GM12878 (cell line): ENCODE data around the gene AGAP2. TPM values are rescaled to one million over a fixed set of nuclear protein-coding genes. Genes with fewer than 3 reads are reported as not detected.
A peak's percentile ranks its signal among the peaks of the same experiment; 100 is the strongest.

Source experiments
- ATAC-seq: fragments of 200-7000 bp; cut with Tn5 transposase; 3 replicates; pipeline ENCODE4 v1.9.1; 2020; ENCODE audit warnings: mild to moderate bottlenecking, moderate library complexity
- Bru-seq: library from RNA; stranded (reverse); fragments of 400-500 nt; gene quantifications from one replicate; lab custom pipeline; 2021; lab: Mats Ljungman, UMichigan
- BruChase-seq, 2 experiments: library from RNA; stranded (reverse); fragments of 400-500 nt; gene quantifications; one replicate each; lab custom pipeline; 2021; lab: Mats Ljungman, UMichigan
- BruUV-seq: library from RNA; stranded (reverse); fragments of 400-500 nt; replicated peaks from 2 replicates; lab custom pipeline; 2021; lab: Mats Ljungman, UMichigan
- CTCF ChIA-PET: fragments of 300-600 bp; sonication (Branson Sonifier 250); formaldehyde crosslinking; extraction: SDS; loops from one replicate; lab custom pipeline; 2021; ENCODE audit warnings: inconsistent platforms; lab: Yijun Ruan, JAX
- POLR2A ChIA-PET: fragments of 350-600 bp; formaldehyde crosslinking; extraction: SDS; loops from one replicate; lab custom pipeline; 2021; ENCODE audit warnings: inconsistent platforms; lab: Charles Lee
- RAD21 ChIA-PET: fragments of 300-600 bp; sonication (Branson Sonifier 250); formaldehyde crosslinking; loops from one replicate; lab custom pipeline; 2023; ENCODE audit warnings: antibody characterized with exemption; ENCODE audit not compliant: unreplicated experiment; lab: Charles Lee
- SMC1A ChIA-PET: fragments of 300-600 bp; sonication (Branson Sonifier 250); formaldehyde crosslinking; loops from one replicate; lab custom pipeline; 2023; ENCODE audit not compliant: unreplicated experiment, uncharacterized antibody; lab: Charles Lee
- DNase-seq: peaks from one replicate; pipeline ENCODE4 v3.0.0-alpha.2; 2011; ENCODE audit warnings: low read depth, low spot score
- FAIRE-seq: peaks from 3 replicates; lab custom pipeline; 2011; peaks lifted over from hg19 to GRCh38; lab: Jason Lieb, UNC
- H2AFZ ChIP-seq: 2 replicates; pipeline ENCODE4 v1.6.0; 2011; ENCODE audit warnings: low read depth, low read length, control low read depth; ENCODE audit not compliant: control insufficient read depth
- H3K27ac ChIP-seq: 2 replicates; pipeline ENCODE4 v1.5.1; 2011; ENCODE audit warnings: control low read depth; ENCODE audit not compliant: control insufficient read depth, insufficient read depth
- H3K27me3 ChIP-seq, 2 experiments: replicated peaks in 1 of 2; 2 replicates each; pipeline versions ENCODE4 v1.6.0 to v1.6.1; 2011; ENCODE audit warnings: low read length in 1 of 2; ENCODE audit not compliant: control insufficient read depth in 2 of 2, insufficient read depth in 2 of 2
- H3K36me3 ChIP-seq, 2 experiments: 2 replicates each; pipeline ENCODE4 v1.5.1; 2011; ENCODE audit warnings: low read length in 1 of 2; ENCODE audit not compliant: control insufficient read depth in 2 of 2, insufficient read depth in 2 of 2
- H3K4me1 ChIP-seq: 2 replicates; pipeline ENCODE4 v1.6.1; 2011; ENCODE audit warnings: mild to moderate bottlenecking, low read length, moderate library complexity, mixed read lengths; ENCODE audit not compliant: control insufficient read depth, insufficient read depth
- H3K4me2 ChIP-seq: 2 replicates; pipeline ENCODE4 v1.6.0; 2011; ENCODE audit warnings: control low read depth; ENCODE audit not compliant: control insufficient read depth, insufficient read depth
- H3K4me3 ChIP-seq: fragments of 200-600 bp; sonication (generic); 2 replicates; pipeline ENCODE4 v1.5.1; 2016
- H3K79me2 ChIP-seq: 2 replicates; pipeline ENCODE4 v1.6.0; 2011; ENCODE audit warnings: low read length; ENCODE audit not compliant: control insufficient read depth, insufficient read depth
- H3K9ac ChIP-seq: 2 replicates; pipeline ENCODE4 v1.8.0; 2011; ENCODE audit warnings: low read length, control low read depth, mixed read lengths; ENCODE audit not compliant: control insufficient read depth, insufficient read depth
- H3K9me3 ChIP-seq: replicated peaks from 3 replicates; pipeline ENCODE4 v1.5.1; 2011; ENCODE audit warnings: mild to moderate bottlenecking, low read length; ENCODE audit not compliant: control insufficient read depth, insufficient read depth
- H4K20me1 ChIP-seq: 2 replicates; pipeline ENCODE4 v1.6.0; 2011; ENCODE audit not compliant: control insufficient read depth, insufficient read depth
- BCL11A ChIP-seq: IDR thresholded peaks from 2 replicates; pipeline ENCODE4 v1.6.1; 2011; ENCODE audit warnings: low read depth, low read length
- CBX3 ChIP-seq: fragments of 200-600 bp; sonication (generic); IDR thresholded peaks from 2 replicates; pipeline ENCODE4 v1.6.1; 2016; ENCODE audit warnings: low read depth, borderline replicate concordance
- EED ChIP-seq: sonication (generic); IDR thresholded peaks from 2 replicates; pipeline ENCODE4 v1.6.1; 2016; ENCODE audit warnings: antibody characterized with exemption, low read depth
- ETV6 ChIP-seq, 2 experiments: fragments of 450-650 bp in 1 of 2; IDR thresholded peaks in 1 of 2; conservative IDR thresholded peaks in 1 of 2; 2 replicates each; pipeline ENCODE4 v1.6.1; 2014; ENCODE audit warnings: antibody characterized with exemption in 1 of 2, borderline replicate concordance in 1 of 2, low read depth in 1 of 2, mild to moderate bottlenecking in 1 of 2, moderate library complexity in 1 of 2
- FOXM1 ChIP-seq: IDR thresholded peaks from 2 replicates; pipeline ENCODE4 v1.6.1; 2012; ENCODE audit warnings: low read depth, mild to moderate bottlenecking, inconsistent platforms, low read length, moderate library complexity
- PML ChIP-seq: IDR thresholded peaks from 2 replicates; pipeline ENCODE4 v1.6.1; 2012; ENCODE audit warnings: low read length, inconsistent platforms
- RAD51 ChIP-seq: fragments of 450-650 bp; IDR thresholded peaks from 2 replicates; pipeline ENCODE4 v1.6.1; 2016; ENCODE audit warnings: moderate library complexity, mild to moderate bottlenecking, inconsistent platforms
- SRF ChIP-seq, 2 experiments: IDR thresholded peaks; 2 replicates each; pipeline ENCODE4 v1.6.1; 2011; ENCODE audit warnings: low read depth in 2 of 2, low read length in 2 of 2, mild to moderate bottlenecking in 1 of 2, moderate library complexity in 1 of 2
- TCF3 ChIP-seq: IDR thresholded peaks from 2 replicates; pipeline ENCODE4 v1.6.1; 2012; ENCODE audit warnings: low read depth, mild to moderate bottlenecking, low read length, borderline replicate concordance; ENCODE audit not compliant: insufficient read depth
- ZNF24 ChIP-seq: fragments of 450-650 bp; IDR thresholded peaks from 2 replicates; pipeline ENCODE4 v1.6.1; 2017; ENCODE audit warnings: antibody characterized with exemption, mild to moderate bottlenecking
- WGBS: methylation state at CpG from one replicate; pipeline ENCODE4 v1.1.6; 2016; ENCODE audit warnings: low lambda C conversion rate; ENCODE audit not compliant: insufficient replicate concordance, insufficient coverage; ENCODE audit errors: missing lambda C conversion rate; 5-methylcytosine and 5-hydroxymethylcytosine counted together
- in situ Hi-C: fragments of 300-500 bp; cut with MboI; formaldehyde crosslinking; loops from 9 replicates; pipeline ENCODE4 v1.14.3; 2018; ENCODE audit warnings: mixed read lengths
- intact Hi-C: fragments of 100-400 bp; cut with micrococcal nuclease; formaldehyde crosslinking; loops from one replicate; pipeline ENCODE4 v1.14.2; 2022; ENCODE audit not compliant: unreplicated experiment
- long read RNA-seq, 2 experiments: library from polyadenylated mRNA; unstranded; transcript quantifications; one replicate each; pipeline ENCODE4 v2.0.0, GENCODE V29; 2019 to 2020
- polyA minus RNA-seq, 3 experiments: library from RNA; depleted of rRNA, polyadenylated mRNA; stranded (reverse); fragments of >200 nt; gene quantifications; 2 replicates each; pipeline ENCODE4 v1.2.3, GENCODE V29; 2011
- polyA plus RNA-seq, 11 experiments: library from polyadenylated mRNA; depleted of rRNA in 4 of 11; unstranded in 6 of 11; stranded (reverse) in 5 of 11; fragments of >200 nt; fragmentation: Nextera tagmentation in 4 of 11; fragmentation: Illumina TruSeq in 1 of 11; extraction: Ambion mirVana in 4 of 11; extraction: Trizol in 1 of 11; gene quantifications; 1 replicate in 1 of 11; 2 replicates in 10 of 11; pipeline versions ENCODE4 v1.2.1 to v1.2.3, GENCODE V29; 2011 to 2016; ENCODE audit warnings: inconsistent platforms in 2 of 11, missing spikeins in 2 of 11, low read depth in 1 of 11
- total RNA-seq, 4 experiments: library from RNA; depleted of rRNA in 3 of 4; stranded (reverse); fragments of >200 nt in 3 of 4; fragmentation: Illumina TruSeq in 1 of 4; extraction: Trizol in 1 of 4; gene quantifications; 2 replicates each; pipeline versions ENCODE4 v1.2.1 to v1.2.3, GENCODE V29; 2013 to 2021
- TF ChIP-seq, protein P1 (sequence below): fragments of 450-650 bp; formaldehyde crosslinking; IDR thresholded peaks from 2 replicates; pipeline ENCODE4 v1.4.0; 2022; ENCODE audit warnings: mild to moderate bottlenecking, moderate library complexity

The AGAP2 gene
- total RNA-seq (2013; cell fraction: nucleolus; rRNA removed): 13.0 and 14.1 TPM in 2 replicates
- total RNA-seq (2014; rRNA removed) (11.1 and 14.1 TPM in 2 replicates), total RNA-seq (2014; rRNA removed; fragmentation: Illumina TruSeq; extraction: Trizol) (10.2 and 13.9 TPM in 2 replicates), total RNA-seq (2021) (17.9 and 19.8 TPM in 2 replicates), polyA plus RNA-seq (2011; rRNA removed) (11.6 and 13.9 TPM in 2 replicates), polyA plus RNA-seq (2014; fragmentation: Illumina TruSeq; extraction: Trizol) (6.8 and 10.6 TPM in 2 replicates), polyA plus RNA-seq (2014; fragmentation: Nextera tagmentation; extraction: Ambion mirVana) (under 1 TPM; 0.29 to 0.47 TPM), polyA plus RNA-seq (2014; rRNA removed) (11.3 and 13.6 TPM in 2 replicates), polyA plus RNA-seq (2016; fragmentation: Nextera tagmentation; extraction: Ambion mirVana) (1 to 10 TPM; 2.5 to 2.8 TPM), polyA minus RNA-seq (2011; rRNA and poly(A)+ RNA removed) (9.4 and 16.3 TPM in 2 replicates), Bru-seq, nascent RNA (percentile 63 among the genes with signal in this experiment), BruChase-seq, experiment 1, labeled RNA remaining after a 6-hour chase (percentile 63 among the genes with signal in this experiment), BruChase-seq, experiment 2, labeled RNA remaining after a 2-hour chase (percentile 65 among the genes with signal in this experiment)
- polyA plus RNA-seq (2011; ENCODE audit: low read depth): 6.7 TPM
- 10.5 and 13.7 TPM in 2 replicates for polyA plus RNA-seq (2011; cell fraction: cytosol; rRNA removed)
- 28.7 and 34.5 TPM in 2 replicates for polyA plus RNA-seq (2011; cell fraction: nucleus; rRNA removed)
- 9.1 and 10.5 TPM in 2 replicates for polyA plus RNA-seq (2012)
- 6.4 and 8.3 TPM in 2 replicates for polyA minus RNA-seq (2011; cell fraction: cytosol; rRNA and poly(A)+ RNA removed)
- polyA minus RNA-seq (2011; cell fraction: nucleus; rRNA and poly(A)+ RNA removed): 8.0 and 19.8 TPM in 2 replicates
- long read RNA-seq, experiment 1, full-length matches to known transcripts: 1 of 2 reads
- long read RNA-seq, experiment 1, partial matches to known transcripts: 0 of 2 reads
- long read RNA-seq, experiment 1, other reads (novel, unspliced or antisense): 1 of 2 reads
- long read RNA-seq, experiment 2, partial matches to known transcripts: 1 of 1 reads
- long read RNA-seq, experiment 2, other reads (novel, unspliced or antisense): 0 of 1 reads

DNA sequence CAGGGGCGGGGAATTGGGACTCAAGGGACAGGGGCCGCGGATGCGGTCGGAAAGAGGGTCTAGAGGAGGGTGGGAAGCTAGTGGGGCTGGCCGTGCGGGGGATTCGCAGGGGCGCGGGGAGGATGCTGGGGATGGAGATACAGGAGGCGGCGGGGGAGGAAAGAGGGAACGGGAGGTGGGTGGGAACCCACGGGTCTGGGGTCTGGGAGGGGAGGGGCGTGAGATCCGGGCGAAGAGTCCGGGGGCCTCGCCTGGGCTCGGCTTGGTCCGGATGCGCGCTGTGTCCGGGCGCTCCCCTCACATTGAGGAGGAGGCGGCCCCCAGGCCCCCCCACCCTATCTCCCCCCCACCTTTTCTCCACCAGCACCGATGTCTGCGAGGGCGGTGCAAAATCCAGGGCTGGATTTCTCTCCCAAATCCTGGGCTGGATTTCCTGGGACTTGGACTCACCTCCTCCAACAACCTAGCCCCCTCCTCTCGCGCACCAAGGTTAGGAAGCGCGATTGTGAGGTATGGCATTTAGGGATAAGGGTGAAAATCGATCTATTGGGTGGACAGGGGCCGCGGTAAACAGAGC is at the start of gene AGAP2:
Gene AGAP2 (minus strand): TSS at position 82 of the 577 bp plus-strand sequence. CDS start 496 bp downstream, outside the sequence.
- Histone ChIP-seq H3K4me1 (peaks cover 12% of the 10 kb centered on the region), H3K79me2 (peaks cover 18% of the 10 kb centered on the region), H2AFZ (no peak within 1 kb of the TSS), H3K27me3 (no peaks in the 10 kb centered on the region), H3K27ac (no peak within 1 kb of the TSS), H3K4me2 (no peak within 1 kb of the TSS), H4K20me1 (no peaks in the 10 kb centered on the region), H3K4me3 (no peak within 1 kb of the TSS), H3K9ac (no peak within 1 kb of the TSS), H3K36me3 (no peaks in the 10 kb centered on the region; a peak in 1 of 4 replicates), H3K9me3 (no peaks in the 10 kb centered on the region)
- FAIRE-seq: no peak
- RAD21 ChIA-PET: no interaction called here
- intact Hi-C loops: no loop called here
- 97% methylated on average over 9 of the region's 36 CpGs for WGBS
- ATAC-seq: no peak
- no TSS peak for BruUV-seq
- CTCF ChIA-PET: interaction anchor here (3.8 kb wide), 1 partner anchor 154 kb away, joined by 22 read pairs; no protein-coding TSS in a partner anchor
- POLR2A ChIA-PET: no interaction called here
- TF ChIP-seq RAD51 (no peak), FOXM1 (no peak), SRF (IDR thresholded peaks at IDR 0.05; ENCODE audit: low read depth in 2 of 2, low read length in 2 of 2) (no peak), PML (no peak), BCL11A (no peak), EED (no peak), TCF3 (no peak), CBX3 (no peak), ETV6 (conservative IDR thresholded peaks at IDR 0.05 in 1 of 2, IDR thresholded peaks at IDR 0.05 in 1 of 2; ENCODE audit: borderline replicate concordance in 1 of 2, low read depth in 1 of 2) (no peak), ZNF24 (no peak)
- TF ChIP-seq, protein P1, sequence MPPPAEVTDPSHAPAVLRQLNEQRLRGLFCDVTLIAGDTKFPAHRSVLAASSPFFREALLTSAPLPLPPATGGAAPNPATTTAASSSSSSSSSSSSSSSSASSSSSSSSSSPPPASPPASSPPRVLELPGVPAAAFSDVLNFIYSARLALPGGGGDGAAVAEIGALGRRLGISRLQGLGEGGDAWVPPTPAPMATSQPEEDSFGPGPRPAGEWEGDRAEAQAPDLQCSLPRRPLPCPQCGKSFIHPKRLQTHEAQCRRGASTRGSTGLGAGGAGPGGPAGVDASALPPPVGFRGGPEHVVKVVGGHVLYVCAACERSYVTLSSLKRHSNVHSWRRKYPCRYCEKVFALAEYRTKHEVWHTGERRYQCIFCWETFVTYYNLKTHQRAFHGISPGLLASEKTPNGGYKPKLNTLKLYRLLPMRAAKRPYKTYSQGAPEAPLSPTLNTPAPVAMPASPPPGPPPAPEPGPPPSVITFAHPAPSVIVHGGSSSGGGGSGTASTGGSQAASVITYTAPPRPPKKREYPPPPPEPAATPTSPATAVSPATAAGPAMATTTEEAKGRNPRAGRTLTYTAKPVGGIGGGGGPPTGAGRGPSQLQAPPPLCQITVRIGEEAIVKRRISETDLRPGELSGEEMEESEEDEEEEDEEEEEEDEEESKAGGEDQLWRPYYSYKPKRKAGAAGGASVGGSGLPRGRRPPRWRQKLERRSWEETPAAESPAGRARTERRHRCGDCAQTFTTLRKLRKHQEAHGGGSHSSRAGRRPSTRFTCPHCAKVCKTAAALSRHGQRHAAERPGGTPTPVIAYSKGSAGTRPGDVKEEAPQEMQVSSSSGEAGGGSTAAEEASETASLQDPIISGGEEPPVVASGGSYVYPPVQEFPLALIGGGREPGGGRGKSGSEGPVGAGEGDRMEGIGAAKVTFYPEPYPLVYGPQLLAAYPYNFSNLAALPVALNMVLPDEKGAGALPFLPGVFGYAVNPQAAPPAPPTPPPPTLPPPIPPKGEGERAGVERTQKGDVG (CRISPR knock-in tag): no peak
- SMC1A ChIA-PET: no interaction called here
- DNase-seq: no peak
- in situ Hi-C loops: no loop called here
